Trophoblast cell (in vitro differentiated cells and primary cell): ENCODE data around the gene FAM184B.

ENCODE experiments used
- DNase-seq, 2 donors: peaks; one replicate each; pipeline ENCODE4 v3.0.0-alpha.2; 2016
- H2AFZ ChIP-seq: 2 replicates; pipeline ENCODE4 v1.6.1; 2013; ENCODE audit warnings: low read length, moderate library complexity, mild to moderate bottlenecking; ENCODE audit not compliant: insufficient read depth, poor library complexity
- H2AK5ac ChIP-seq: 2 replicates; pipeline ENCODE4 v1.6.1; 2013; ENCODE audit warnings: mild to moderate bottlenecking, low read length
- H2BK120ac ChIP-seq: 2 replicates; pipeline ENCODE4 v1.6.1; 2013; ENCODE audit warnings: low read length, mild to moderate bottlenecking, moderate library complexity; ENCODE audit not compliant: insufficient read depth, poor library complexity
- H2BK12ac ChIP-seq: 2 replicates; pipeline ENCODE4 v1.6.1; 2013; ENCODE audit warnings: mild to moderate bottlenecking, low read length, moderate library complexity
- H2BK5ac ChIP-seq: 2 replicates; pipeline ENCODE4 v1.6.1; 2013; ENCODE audit warnings: low read length, low read depth, moderate library complexity, mild to moderate bottlenecking; ENCODE audit not compliant: poor library complexity
- H3K14ac ChIP-seq: 2 replicates; pipeline ENCODE4 v1.6.1; 2013; ENCODE audit warnings: mild to moderate bottlenecking, low read length
- H3K18ac ChIP-seq: 2 replicates; pipeline ENCODE4 v1.6.1; 2013; ENCODE audit warnings: mild to moderate bottlenecking, low read length
- H3K23ac ChIP-seq: 2 replicates; pipeline ENCODE4 v1.6.1; 2013; ENCODE audit warnings: low read length
- H3K27ac ChIP-seq: 2 replicates; pipeline ENCODE4 v1.5.1; 2013; ENCODE audit warnings: low read depth, mild to moderate bottlenecking, inconsistent platforms, low read length, moderate library complexity
- H3K27me3 ChIP-seq: 2 replicates; pipeline ENCODE4 v1.6.1; 2013; ENCODE audit warnings: inconsistent platforms, mild to moderate bottlenecking, low read length, moderate library complexity; ENCODE audit not compliant: insufficient read depth
- H3K36me3 ChIP-seq, 2 experiments: 1 replicate in 1 of 2; 2 replicates in 1 of 2; pipeline ENCODE4 v1.6.1; 2013; ENCODE audit warnings: low read length in 2 of 2, mild to moderate bottlenecking in 2 of 2, moderate library complexity in 1 of 2; ENCODE audit not compliant: insufficient read depth in 2 of 2, control insufficient read depth in 1 of 2
- H3K4ac ChIP-seq: 2 replicates; pipeline ENCODE4 v1.6.1; 2013; ENCODE audit warnings: low read depth, mild to moderate bottlenecking, low read length, moderate library complexity
- H3K4me1 ChIP-seq, 2 experiments: 1 replicate in 1 of 2; 2 replicates in 1 of 2; pipeline ENCODE4 v1.6.1; 2013; ENCODE audit warnings: low read length in 2 of 2, mild to moderate bottlenecking in 2 of 2, moderate library complexity in 1 of 2; ENCODE audit not compliant: insufficient read depth in 2 of 2, control insufficient read depth in 1 of 2
- H3K4me2 ChIP-seq: 2 replicates; pipeline ENCODE4 v1.6.1; 2013; ENCODE audit warnings: inconsistent platforms, mild to moderate bottlenecking, low read length, moderate library complexity
- H3K4me3 ChIP-seq: 2 replicates; pipeline ENCODE4 v1.5.1; 2013; ENCODE audit warnings: mild to moderate bottlenecking, low read depth, low read length, inconsistent platforms
- H3K79me1 ChIP-seq: one replicate; pipeline ENCODE4 v1.6.1; 2013; ENCODE audit warnings: low read length
- H3K79me2 ChIP-seq: 2 replicates; pipeline ENCODE4 v1.6.1; 2013; ENCODE audit warnings: low read length, mild to moderate bottlenecking; ENCODE audit not compliant: control insufficient read depth, insufficient read depth, poor library complexity
- H3K9ac ChIP-seq: 2 replicates; pipeline ENCODE4 v1.6.1; 2013; ENCODE audit warnings: mild to moderate bottlenecking, low read length
- H3K9me3 ChIP-seq: 2 replicates; pipeline ENCODE4 v1.6.1; 2013; ENCODE audit warnings: low read depth, mild to moderate bottlenecking, control low read depth, inconsistent platforms, low read length; ENCODE audit not compliant: insufficient read depth
- H4K12ac ChIP-seq: 2 replicates; pipeline ENCODE4 v1.6.1; 2013; ENCODE audit warnings: low read depth, mild to moderate bottlenecking, low read length, moderate library complexity
- H4K8ac ChIP-seq: 2 replicates; pipeline ENCODE4 v1.6.1; 2013; ENCODE audit warnings: low read depth, mild to moderate bottlenecking, low read length, moderate library complexity
- H4K91ac ChIP-seq: one replicate; pipeline ENCODE4 v1.6.1; 2013; ENCODE audit warnings: low read depth, mild to moderate bottlenecking, low read length, moderate library complexity
- WGBS: extraction: QIAGEN DNeasy Blood & Tissue Kit; methylation state at CpG from one replicate; pipeline ENCODE4 v1.1.7; 2013; ENCODE audit warnings: missing lambda C conversion rate; ENCODE audit not compliant: insufficient read length, insufficient coverage; ENCODE audit errors: extremely low coverage; 5-methylcytosine and 5-hydroxymethylcytosine counted together

Gene FAM184B

GRCh38 chr4:17589355-17589754 is 192.1 kb downstream of the FAM184B start:
- whole genome bisulfite sequencing, result no CpG with 5 or more reads among the region's 3 CpGs
- no peaks in the 10 kb centered on the region for H3K79me1 ChIP-seq
- no peak overlapping the region for H3K27ac ChIP-seq
- no peak overlapping the region for H3K4me3 ChIP-seq
- H3K14ac ChIP-seq, result no peak overlapping the region
- H2AK5ac ChIP-seq, result no peak overlapping the region
- no peak overlapping the region for H3K4ac ChIP-seq
- no peak for DNase-seq
- H3K9ac ChIP-seq, result no peak overlapping the region
- no peak overlapping the region for H4K8ac ChIP-seq
- peaks cover 21 to 31% of the 10 kb centered on the region in 2 experiments for H3K36me3 ChIP-seq
- H3K4me2 ChIP-seq, result no peak overlapping the region
- H3K9me3 ChIP-seq, result no peaks in the 10 kb centered on the region
- H3K79me2 ChIP-seq, result no peaks in the 10 kb centered on the region
- no peak overlapping the region for H2BK5ac ChIP-seq
- no peak overlapping the region for H4K91ac ChIP-seq
- no peak overlapping the region for H2BK120ac ChIP-seq
- no peak overlapping the region for H3K23ac ChIP-seq
- no peak overlapping the region for H3K18ac ChIP-seq
- no peak overlapping the region for H2AFZ ChIP-seq
- H4K12ac ChIP-seq, result no peak overlapping the region
- H3K27me3 ChIP-seq, result no peaks in the 10 kb centered on the region
- H3K4me1 ChIP-seq, result no peaks in the 10 kb centered on the region
- no peak overlapping the region for H2BK12ac ChIP-seq

- Histone ChIP-seq H2AFZ (no peak overlapping the region), H4K91ac (no peak overlapping the region), H3K23ac (no peak overlapping the region), H3K4me1 (no peaks in the 10 kb centered on the region), H2BK120ac (no peak overlapping the region), H3K79me1 (no peaks in the 10 kb centered on the region), H3K4me2 (no peak overlapping the region), H3K18ac (no peak overlapping the region), H2BK5ac (no peak overlapping the region), H4K12ac (no peak overlapping the region), H3K27ac (no peak overlapping the region), H3K79me2 (no peaks in the 10 kb centered on the region), H4K8ac (no peak overlapping the region), H3K9me3 (no peaks in the 10 kb centered on the region), H3K36me3 (peaks cover 28 to 45% of the 10 kb centered on the region in 2 experiments), H3K14ac (no peak overlapping the region), H3K4me3 (no peak overlapping the region), H2AK5ac (no peak overlapping the region), H3K9ac (no peak overlapping the region), H3K4ac (no peak overlapping the region), H2BK12ac (no peak overlapping the region), H3K27me3 (no peaks in the 10 kb centered on the region)
- DNase-seq, result no peak
- no CpG with 5 or more reads among the region's 9 CpGs for WGBS
These were observed 194.2 kb downstream of the FAM184B start for GRCh38 chr4:17587094-17587822.

GRCh38 chr4:17584521-17585213 is 196.8 kb downstream of the FAM184B start:
- Histone ChIP-seq H2AFZ (no peak overlapping the region), H3K27me3 (no peaks in the 10 kb centered on the region), H3K36me3 (peaks cover 30 to 43% of the 10 kb centered on the region in 2 experiments), H4K91ac (no peak overlapping the region), H3K18ac (no peak overlapping the region), H3K14ac (no peak overlapping the region), H3K9me3 (no peaks in the 10 kb centered on the region), H4K12ac (no peak overlapping the region), H3K4ac (no peak overlapping the region), H3K79me1 (no peaks in the 10 kb centered on the region), H3K27ac (no peak overlapping the region), H2BK5ac (no peak overlapping the region), H2AK5ac (no peak overlapping the region), H3K23ac (no peak overlapping the region), H4K8ac (no peak overlapping the region), H3K4me3 (no peak overlapping the region), H3K79me2 (no peaks in the 10 kb centered on the region), H3K9ac (no peak overlapping the region), H2BK120ac (no peak overlapping the region), H3K4me1 (no peaks in the 10 kb centered on the region), H3K4me2 (no peak overlapping the region), H2BK12ac (no peak overlapping the region)
- no peak for DNase-seq
- WGBS, result no CpG with 5 or more reads among the region's 10 CpGs

- Histone ChIP-seq H3K18ac (no peak overlapping the region), H4K91ac (no peak overlapping the region), H3K4me1 (no peaks in the 10 kb centered on the region), H3K79me2 (no peaks in the 10 kb centered on the region), H3K9me3 (no peaks in the 10 kb centered on the region), H4K12ac (no peak overlapping the region), H2BK120ac (no peak overlapping the region), H2BK12ac (no peak overlapping the region), H2AFZ (no peak overlapping the region), H3K4me2 (no peak overlapping the region), H3K4me3 (no peak overlapping the region), H3K9ac (no peak overlapping the region), H4K8ac (no peak overlapping the region), H2AK5ac (no peak overlapping the region), H2BK5ac (no peak overlapping the region), H3K27ac (no peak overlapping the region), H3K14ac (no peak overlapping the region), H3K4ac (no peak overlapping the region), H3K27me3 (no peaks in the 10 kb centered on the region), H3K36me3 (peaks cover 29 to 41% of the 10 kb centered on the region in 2 experiments), H3K23ac (no peak overlapping the region), H3K79me1 (no peaks in the 10 kb centered on the region)
- no peak for DNase-seq
- WGBS, result no CpG with 5 or more reads among the region's 4 CpGs
These were observed 197.5 kb downstream of the FAM184B start for GRCh38 chr4:17583941-17584340.
